K562 (cell line): Measurements from ENCODE around the gene HYOU1. TPM values are rescaled to one million over a fixed set of nuclear protein-coding genes. Genes with fewer than 3 reads are reported as not detected.
A peak's percentile ranks its signal among the peaks of the same experiment; 100 is the strongest.

ENCODE experiments used
- ATAC-seq: fragments of 200-7000 bp; cut with Tn5 transposase; 3 replicates; pipeline ENCODE4 v1.9.1; 2020; ENCODE audit warnings: moderate library complexity
- BruUV-seq: library from RNA; stranded (reverse); fragments of 400-500 nt; replicated peaks from 2 replicates; lab custom pipeline; 2021; lab: Mats Ljungman, UMichigan
- CTCF ChIA-PET: fragments of 300-600 bp; formaldehyde crosslinking; extraction: SDS; loops from one replicate; lab custom pipeline; 2021; ENCODE audit warnings: low intra/inter-chr PET ratio; lab: Yijun Ruan, JAX
- POLR2A ChIA-PET: fragments of 300-600, 350-650 bp; sonication (Branson Sonifier 250); formaldehyde crosslinking; extraction: SDS; loops from one replicate; lab custom pipeline; 2021; ENCODE audit warnings: antibody characterized with exemption, inconsistent platforms; lab: Yijun Ruan, JAX
- DNase-seq, 4 experiments: peaks; one replicate each; pipeline versions ENCODE4 v3.0.0 to v3.0.0-alpha.2; 2011 to 2018; ENCODE audit warnings: low spot score in 3 of 4, mixed read lengths in 3 of 4; ENCODE audit errors: extremely low read depth in 1 of 4
- FAIRE-seq: peaks from 2 replicates; lab custom pipeline; 2011; peaks lifted over from hg19 to GRCh38; lab: Jason Lieb, UNC
- H2AFZ ChIP-seq: 2 replicates; pipeline ENCODE4 v1.6.0; 2011; ENCODE audit warnings: low read depth, low read length, control low read depth, inconsistent platforms
- H3K27ac ChIP-seq: fragments of 200-600 bp; 3 replicates; pipeline ENCODE4 v1.8.0; 2011; ENCODE audit warnings: low read depth, mild to moderate bottlenecking, control low read depth, inconsistent platforms, low read length, moderate library complexity, mixed read lengths; ENCODE audit errors: extremely low read depth
- H3K27me3 ChIP-seq, 2 experiments: fragments of 300-600 bp in 1 of 2; 2 replicates in 1 of 2; 3 replicates in 1 of 2; pipeline versions ENCODE4 v1.6.0 to v1.8.0; 2011; ENCODE audit warnings: inconsistent platforms in 2 of 2, low read length in 2 of 2, mild to moderate bottlenecking in 1 of 2, mixed read lengths in 1 of 2, moderate library complexity in 1 of 2; ENCODE audit not compliant: control insufficient read depth in 2 of 2, insufficient read depth in 2 of 2
- H3K36me3 ChIP-seq: fragments of 300-600 bp; 3 replicates; pipeline ENCODE4 v1.8.0; 2011; ENCODE audit warnings: mild to moderate bottlenecking, low read length, inconsistent platforms; ENCODE audit not compliant: control insufficient read depth, insufficient read depth
- H3K4me1 ChIP-seq, 2 experiments: fragments of 200-600 bp in 1 of 2; replicated peaks in 1 of 2; 2 replicates in 1 of 2; 3 replicates in 1 of 2; pipeline versions ENCODE4 v1.5.1 to v1.8.0; 2011; ENCODE audit warnings: inconsistent platforms in 2 of 2, low read length in 2 of 2, mild to moderate bottlenecking in 1 of 2, mixed read lengths in 1 of 2, moderate library complexity in 1 of 2; ENCODE audit not compliant: control insufficient read depth in 2 of 2, insufficient read depth in 2 of 2
- H3K4me2 ChIP-seq: 2 replicates; pipeline ENCODE4 v1.6.1; 2011; ENCODE audit warnings: low read length, control low read depth, inconsistent platforms, mixed read lengths; ENCODE audit not compliant: insufficient read depth
- H3K4me3 ChIP-seq: fragments of 200-600 bp; sonication (generic), shearing (Covaris generic); 2 replicates; pipeline ENCODE4 v1.5.1; 2016; ENCODE audit warnings: control low read depth, inconsistent platforms
- H3K79me2 ChIP-seq: fragments of 200-600 bp; 3 replicates; pipeline ENCODE4 v1.8.0; 2011; ENCODE audit warnings: low read length, inconsistent platforms; ENCODE audit not compliant: control insufficient read depth, insufficient read depth
- H3K9ac ChIP-seq, 2 experiments: 2 replicates each; pipeline versions ENCODE4 v1.6.0 to v1.6.1; 2011; ENCODE audit warnings: low read depth in 2 of 2, low read length in 2 of 2, control low read depth in 1 of 2, inconsistent platforms in 1 of 2, mild to moderate bottlenecking in 1 of 2, mixed read lengths in 1 of 2; ENCODE audit not compliant: insufficient read depth in 1 of 2
- H3K9me1 ChIP-seq: one replicate; pipeline ENCODE4 v1.6.0; 2011; ENCODE audit warnings: inconsistent platforms, mild to moderate bottlenecking, low read length, moderate library complexity; ENCODE audit not compliant: control insufficient read depth, insufficient read depth
- H3K9me3 ChIP-seq: replicated peaks from 2 replicates; pipeline ENCODE4 v1.5.1; 2011; ENCODE audit warnings: low read depth, low read length, inconsistent platforms; ENCODE audit not compliant: control insufficient read depth, insufficient read depth
- H4K20me1 ChIP-seq: replicated peaks from 2 replicates; pipeline ENCODE4 v1.6.1; 2011; ENCODE audit warnings: low read length, inconsistent platforms, mixed read lengths; ENCODE audit not compliant: control insufficient read depth, insufficient read depth
- C11orf30 ChIP-seq: fragments of 450-650 bp; IDR thresholded peaks from 2 replicates; pipeline ENCODE4 v1.6.1; 2016; ENCODE audit warnings: low read depth, mild to moderate bottlenecking
- OTX1 ChIP-seq: fragments of 450-650 bp; formaldehyde crosslinking; IDR thresholded peaks from 2 replicates; pipeline ENCODE4 v1.4.0; 2022; ENCODE audit warnings: mild to moderate bottlenecking
- PCBP2 ChIP-seq: fragments of 200-400 bp; formaldehyde crosslinking; IDR thresholded peaks from 2 replicates; pipeline ENCODE4 v1.6.1; 2018; ENCODE audit warnings: low read length, low read depth, mild to moderate bottlenecking, moderate library complexity; ENCODE audit not compliant: poor library complexity, severe bottlenecking
- PML ChIP-seq: IDR thresholded peaks from 2 replicates; pipeline ENCODE4 v1.6.1; 2012; ENCODE audit warnings: low read length, inconsistent platforms
- POLR2G ChIP-seq: fragments of 200-400 bp; formaldehyde crosslinking; IDR thresholded peaks from 2 replicates; pipeline ENCODE4 v1.6.1; 2017; ENCODE audit warnings: low read depth, mild to moderate bottlenecking, antibody characterized with exemption, low read length, moderate library complexity
- RBFOX2 ChIP-seq: fragments of 200-400 bp; formaldehyde crosslinking; IDR thresholded peaks from 2 replicates; pipeline ENCODE4 v1.6.1; 2017; ENCODE audit warnings: low read depth, mild to moderate bottlenecking, low read length, moderate library complexity
- WGBS: fragments of 100-300 bp; shearing (Covaris generic); methylation state at CpG from one replicate; pipeline ENCODE4 v1.1.6; 2016; ENCODE audit warnings: low coverage, mixed read lengths; ENCODE audit not compliant: insufficient coverage; ENCODE audit errors: missing lambda C conversion rate; 5-methylcytosine and 5-hydroxymethylcytosine counted together
- in situ Hi-C: fragments of 300-500 bp; cut with MboI; formaldehyde crosslinking; loops from 4 replicates; pipeline ENCODE4 v1.15.0; 2018; ENCODE audit warnings: inconsistent platforms, mixed read lengths
- intact Hi-C: fragments of 100-400 bp; cut with micrococcal nuclease; formaldehyde crosslinking; loops from 2 replicates; pipeline ENCODE4 v1.14.2; 2022
- polyA plus RNA-seq, 8 experiments: library from polyadenylated mRNA; depleted of rRNA in 4 of 8; stranded (reverse) in 5 of 8; unstranded in 3 of 8; fragments of >200 nt; fragmentation: Nextera tagmentation in 2 of 8; fragmentation: Illumina TruSeq in 1 of 8; extraction: Ambion mirVana in 2 of 8; extraction: Trizol in 1 of 8; gene quantifications; 2 replicates each; pipeline versions ENCODE4 v1.2.1 to v1.2.3, GENCODE V29; 2011 to 2014; ENCODE audit warnings: inconsistent platforms in 1 of 8, missing spikeins in 1 of 8
- total RNA-seq, 7 experiments: library from RNA; depleted of rRNA in 6 of 7; stranded (reverse); fragments of >200 nt in 6 of 7; fragmentation: Illumina TruSeq in 2 of 7; extraction: Trizol in 2 of 7; gene quantifications; 2 replicates each; pipeline versions ENCODE4 v1.2.1 to v1.2.3, GENCODE V29; 2011 to 2021; ENCODE audit warnings: low replicate concordance in 1 of 7
- TF ChIP-seq, protein P1 (sequence below), 3 experiments: fragments of 200-800 bp in 1 of 3; fragments of 250-450 bp in 1 of 3; fragments of 450-650 bp in 1 of 3; sonication (Bioruptor Pico) in 1 of 3; sonication (Bioruptor generic) in 1 of 3; formaldehyde crosslinking in 1 of 3; IDR thresholded peaks; 2 replicates each; pipeline versions ENCODE4 v1.6.1 to v1.8.0; 2016 to 2022; ENCODE audit warnings: mild to moderate bottlenecking in 2 of 3, missing genetic modification characterization in 2 of 3, missing compliant biosample characterization in 1 of 3, moderate library complexity in 1 of 3

The HYOU1 gene
- total and polyA plus RNA-seq, 9 of the 15 experiments (the other 6 are each of a cell fraction or from before 2014, with no cell fraction given), result 19.5 to 197 (median 128) TPM

DNA sequence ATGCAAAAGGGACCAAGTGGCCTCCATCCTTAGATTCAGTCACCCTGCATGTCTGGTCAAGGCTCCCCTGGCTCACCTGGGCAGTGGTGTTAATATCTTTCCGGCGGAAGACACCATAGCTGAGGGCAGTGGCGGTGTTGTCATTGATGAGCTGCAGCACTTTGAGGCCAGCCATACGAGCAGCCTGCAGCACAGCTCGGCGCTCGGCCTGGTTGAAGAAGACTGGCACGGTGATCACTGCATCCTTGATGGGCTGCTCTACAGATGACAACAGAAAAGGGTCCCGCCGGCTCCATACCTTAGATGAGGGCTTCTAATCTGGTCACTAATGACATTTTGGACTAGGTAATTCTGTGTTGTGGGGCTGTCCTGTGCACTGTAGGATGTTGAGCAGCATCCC lies 2.6 kb downstream of the HYOU1 start:
- H3K79me2 ChIP-seq, result peaks cover 38% of the 10 kb centered on the region
- no peaks in the 10 kb centered on the region for H3K9me3 ChIP-seq
- ChIA-PET CTCF (no interaction called here), POLR2A (interaction anchor here (0.6 to 8.8 kb wide), 8 partner anchors 10 to 266 kb away, joined by 3 to 132 read pairs (median 8); partner anchors contain the start of gene VPS11)
- ATAC-seq (no peak), FAIRE-seq (no peak), DNase-seq (no peak)
- H3K36me3 ChIP-seq, result peaks cover 64% of the 10 kb centered on the region
- no peak overlapping the region for H3K27ac ChIP-seq
- no peak overlapping the region for H3K4me2 ChIP-seq
- in situ Hi-C loops (no loop called here), intact Hi-C loops (no loop called here)
- BruUV-seq, result no TSS peak
- H3K9ac ChIP-seq, result peak overlapping the region in 1 of 2 experiments; percentile 29; a peak in 1 of 4 replicates
- H3K4me1 ChIP-seq, result peaks cover 18 to 21% of the 10 kb centered on the region in 2 experiments; a peak in 3 of 5 replicates
- no peak overlapping the region for H3K4me3 ChIP-seq
- WGBS, result 95% methylated on average over 10 of the region's 10 CpGs
- no peaks in the 10 kb centered on the region for H3K9me1 ChIP-seq
- TF ChIP-seq POLR2G (0 out of 2 replicates have a peak, but pooled peaks have one; percentile 36), RBFOX2 (peak; percentile 63), C11orf30 (no peak), OTX1 (CRISPR knock-in tag) (no peak)
- no peaks in the 10 kb centered on the region for H4K20me1 ChIP-seq
- no peak overlapping the region for H2AFZ ChIP-seq
- no peaks in the 10 kb centered on the region for H3K27me3 ChIP-seq

DNA sequence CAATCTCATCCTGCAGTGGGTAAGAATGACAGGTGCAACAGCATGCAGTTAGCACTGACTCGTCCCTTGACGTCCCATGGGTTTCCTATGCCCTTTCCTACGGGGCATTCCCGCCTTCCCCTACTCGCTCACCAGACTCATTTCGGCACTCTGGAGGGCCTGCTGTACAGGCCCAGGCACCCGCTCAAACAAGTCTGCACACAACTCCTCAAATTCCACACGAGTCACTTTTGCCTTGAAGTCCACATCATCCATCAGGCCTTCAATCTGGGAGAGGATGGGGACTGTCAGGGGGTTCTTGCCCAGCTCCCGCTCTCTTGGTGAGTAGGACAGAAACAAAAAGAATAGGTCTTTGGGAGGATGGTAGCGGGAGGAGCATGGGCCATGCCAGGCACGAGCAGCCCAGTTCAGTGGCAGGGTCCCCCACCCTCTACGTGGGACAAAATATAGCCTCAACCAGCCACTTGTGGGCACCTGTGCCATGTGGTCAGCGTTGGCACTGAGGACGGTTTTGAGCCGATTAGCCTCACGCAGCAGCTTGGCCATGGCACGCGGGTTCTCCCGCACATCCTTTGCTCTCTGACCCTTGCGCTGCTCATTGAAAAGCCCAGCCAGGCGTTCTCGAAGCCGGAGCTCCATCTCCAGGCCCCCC lies 4.7 kb downstream of the HYOU1 start:
- Histone ChIP-seq H3K4me1 (peaks cover 13 to 15% of the 10 kb centered on the region in 2 experiments; a peak in 3 of 5 replicates), H2AFZ (no peak overlapping the region), H3K79me2 (peaks cover 30% of the 10 kb centered on the region), H3K27me3 (no peaks in the 10 kb centered on the region), H3K36me3 (peaks cover 85% of the 10 kb centered on the region), H3K27ac (no peak overlapping the region), H3K9ac (peak overlapping the region in 1 of 2 experiments; percentile 41; a peak in 1 of 4 replicates), H3K4me3 (no peak overlapping the region), H3K4me2 (no peak overlapping the region), H4K20me1 (no peaks in the 10 kb centered on the region), H3K9me1 (peaks cover 3% of the 10 kb centered on the region), H3K9me3 (no peaks in the 10 kb centered on the region)
- no TSS peak for BruUV-seq
- ChIA-PET CTCF (no interaction called here), POLR2A (interaction anchor here (0.6 to 8.8 kb wide), 2 partner anchors 8 to 57 kb away, joined by 3 to 132 read pairs; no protein-coding TSS in a partner anchor)
- DNase-seq (no peak), ATAC-seq (no peak), FAIRE-seq (no peak)
- intact Hi-C loops (no loop called here), in situ Hi-C loops (no loop called here)
- 96% methylated on average over 22 of the region's 23 CpGs for WGBS
- peak; percentile 62 for TF ChIP-seq RBFOX2
- 0 out of 2 replicates have a peak, but pooled peaks have one; percentile 12 for TF ChIP-seq PML
- TF ChIP-seq, protein P1, sequence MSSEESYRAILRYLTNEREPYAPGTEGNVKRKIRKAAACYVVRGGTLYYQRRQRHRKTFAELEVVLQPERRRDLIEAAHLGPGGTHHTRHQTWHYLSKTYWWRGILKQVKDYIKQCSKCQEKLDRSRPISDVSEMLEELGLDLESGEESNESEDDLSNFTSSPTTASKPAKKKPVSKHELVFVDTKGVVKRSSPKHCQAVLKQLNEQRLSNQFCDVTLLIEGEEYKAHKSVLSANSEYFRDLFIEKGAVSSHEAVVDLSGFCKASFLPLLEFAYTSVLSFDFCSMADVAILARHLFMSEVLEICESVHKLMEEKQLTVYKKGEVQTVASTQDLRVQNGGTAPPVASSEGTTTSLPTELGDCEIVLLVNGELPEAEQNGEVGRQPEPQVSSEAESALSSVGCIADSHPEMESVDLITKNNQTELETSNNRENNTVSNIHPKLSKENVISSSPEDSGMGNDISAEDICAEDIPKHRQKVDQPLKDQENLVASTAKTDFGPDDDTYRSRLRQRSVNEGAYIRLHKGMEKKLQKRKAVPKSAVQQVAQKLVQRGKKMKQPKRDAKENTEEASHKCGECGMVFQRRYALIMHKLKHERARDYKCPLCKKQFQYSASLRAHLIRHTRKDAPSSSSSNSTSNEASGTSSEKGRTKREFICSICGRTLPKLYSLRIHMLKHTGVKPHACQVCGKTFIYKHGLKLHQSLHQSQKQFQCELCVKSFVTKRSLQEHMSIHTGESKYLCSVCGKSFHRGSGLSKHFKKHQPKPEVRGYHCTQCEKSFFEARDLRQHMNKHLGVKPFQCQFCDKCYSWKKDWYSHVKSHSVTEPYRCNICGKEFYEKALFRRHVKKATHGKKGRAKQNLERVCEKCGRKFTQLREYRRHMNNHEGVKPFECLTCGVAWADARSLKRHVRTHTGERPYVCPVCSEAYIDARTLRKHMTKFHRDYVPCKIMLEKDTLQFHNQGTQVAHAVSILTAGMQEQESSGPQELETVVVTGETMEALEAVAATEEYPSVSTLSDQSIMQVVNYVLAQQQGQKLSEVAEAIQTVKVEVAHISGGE (CRISPR knock-in tag; IDR thresholded peaks at IDR 0.05), result no peak
- TF ChIP-seq PCBP2, result no peak
